H1 (cell line): ENCODE measurements around the gene NTRK1. TPM values are rescaled to one million over a fixed set of nuclear protein-coding genes. Genes with fewer than 3 reads are reported as not detected.

ENCODE experiments used
- CTCF ChIA-PET: fragments of 300-600 bp; sonication (Branson Sonifier 250); formaldehyde crosslinking; loops from one replicate; lab custom pipeline; 2021; ENCODE audit not compliant: partially characterized antibody; lab: Charles Lee
- POLR2A ChIA-PET: fragments of 300-600 bp; sonication (Branson Sonifier 250); formaldehyde crosslinking; loops from one replicate; lab custom pipeline; 2021; ENCODE audit warnings: inconsistent platforms; ENCODE audit not compliant: partially characterized antibody; lab: Charles Lee
- DNase-seq, 2 experiments: peaks; one replicate each; pipeline versions ENCODE4 v3.0.0 to v3.0.0-alpha.2; 2010 to 2022; ENCODE audit warnings: low spot score in 2 of 2, low read depth in 1 of 2, mixed read lengths in 1 of 2
- FAIRE-seq: peaks from 2 replicates; lab custom pipeline; 2011; peaks lifted over from hg19 to GRCh38; lab: Jason Lieb, UNC
- H2AFZ ChIP-seq: 2 replicates; pipeline ENCODE4 v1.8.1; 2012; ENCODE audit warnings: low read length, inconsistent platforms
- H2AK5ac ChIP-seq: 2 replicates; pipeline ENCODE4 v1.6.1; 2013; ENCODE audit warnings: low read depth, low read length
- H2BK120ac ChIP-seq: replicated peaks from 2 replicates; pipeline ENCODE3; 2013; ENCODE audit warnings: low read depth, low read length, inconsistent platforms
- H2BK12ac ChIP-seq: 2 replicates; pipeline ENCODE4 v1.6.1; 2013; ENCODE audit warnings: low read depth, low read length
- H2BK15ac ChIP-seq: 2 replicates; pipeline ENCODE4 v1.6.1; 2013; ENCODE audit warnings: low read length
- H2BK20ac ChIP-seq: 2 replicates; pipeline ENCODE4 v1.6.1; 2013; ENCODE audit warnings: low read length
- H2BK5ac ChIP-seq: 2 replicates; pipeline ENCODE4 v1.6.1; 2013; ENCODE audit warnings: low read depth, low read length
- H3K14ac ChIP-seq: 2 replicates; pipeline ENCODE4 v1.6.1; 2013; ENCODE audit warnings: inconsistent platforms; ENCODE audit not compliant: insufficient read length
- H3K18ac ChIP-seq: 2 replicates; pipeline ENCODE4 v1.6.1; 2013; ENCODE audit warnings: low read length; ENCODE audit errors: extremely low read depth
- H3K23ac ChIP-seq: 2 replicates; pipeline ENCODE4 v1.6.1; 2013; ENCODE audit warnings: inconsistent platforms; ENCODE audit not compliant: insufficient read length
- H3K23me2 ChIP-seq: 2 replicates; pipeline ENCODE4 v1.6.1; 2013; ENCODE audit warnings: low read depth, low read length
- H3K27ac ChIP-seq: 2 replicates; pipeline ENCODE4 v1.6.1; 2011; ENCODE audit warnings: low read depth, low read length, inconsistent platforms
- H3K27me3 ChIP-seq, 4 experiments: replicated peaks in 1 of 4; 1 replicate in 1 of 4; 2 replicates in 3 of 4; pipeline versions ENCODE4 v1.6.1 to v1.8.1; 2011 to 2013; ENCODE audit warnings: low read length in 3 of 4, mild to moderate bottlenecking in 3 of 4, inconsistent platforms in 2 of 4, mixed read lengths in 2 of 4, moderate library complexity in 1 of 4; ENCODE audit not compliant: control insufficient read depth in 3 of 4, insufficient read depth in 3 of 4; ENCODE audit errors: extremely low read depth in 1 of 4
- H3K36me3 ChIP-seq, 4 experiments: 2 replicates each; pipeline versions ENCODE4 v1.6.1 to v1.8.1; 2011 to 2013; ENCODE audit warnings: mild to moderate bottlenecking in 4 of 4, low read length in 3 of 4, moderate library complexity in 2 of 4, control low read depth in 1 of 4, inconsistent platforms in 1 of 4; ENCODE audit not compliant: insufficient read depth in 4 of 4, control insufficient read depth in 2 of 4
- H3K4ac ChIP-seq: replicated peaks from 2 replicates; pipeline ENCODE3; 2013; ENCODE audit warnings: low read length, low read depth, mixed read lengths, inconsistent platforms; ENCODE audit not compliant: insufficient read length
- H3K4me1 ChIP-seq, 4 experiments: replicated peaks in 1 of 4; 1 replicate in 1 of 4; 2 replicates in 3 of 4; pipeline versions ENCODE4 v1.6.1 to v1.8.1; 2011 to 2013; ENCODE audit warnings: low read length in 3 of 4, inconsistent platforms in 2 of 4, mixed read lengths in 1 of 4; ENCODE audit not compliant: insufficient read depth in 4 of 4, control insufficient read depth in 3 of 4
- H3K4me2 ChIP-seq, 2 experiments: 2 replicates each; pipeline versions ENCODE4 v1.6.1 to v1.8.1; 2011 to 2013; ENCODE audit warnings: low read depth in 2 of 2, low read length in 2 of 2, control low read depth in 1 of 2, inconsistent platforms in 1 of 2, mild to moderate bottlenecking in 1 of 2; ENCODE audit not compliant: insufficient read depth in 1 of 2
- H3K4me3 ChIP-seq, 4 experiments: fragments of 200-600, 300-600 bp in 1 of 4; sonication (generic), shearing (Covaris generic), sonication (Bioruptor Twin) in 1 of 4; 2 replicates each; pipeline versions ENCODE4 v1.5.1 to v1.8.1; 2011 to 2016; ENCODE audit warnings: low read length in 4 of 4, low read depth in 3 of 4, control low read depth in 2 of 4, inconsistent platforms in 2 of 4, mild to moderate bottlenecking in 2 of 4, mixed read lengths in 1 of 4, moderate library complexity in 1 of 4; ENCODE audit not compliant: insufficient read depth in 2 of 4; ENCODE audit errors: extremely low read depth in 1 of 4
- H3K56ac ChIP-seq: replicated peaks from 2 replicates; pipeline ENCODE3; 2013; ENCODE audit warnings: low read depth, mild to moderate bottlenecking, mixed read lengths, low read length, inconsistent platforms; ENCODE audit not compliant: insufficient read length
- H3K79me1 ChIP-seq: 2 replicates; pipeline ENCODE4 v1.6.1; 2013; ENCODE audit warnings: low read depth, low read length, control low read depth
- H3K79me2 ChIP-seq, 2 experiments: 2 replicates each; pipeline versions ENCODE4 v1.6.1 to v1.8.1; 2012 to 2013; ENCODE audit warnings: low read length in 2 of 2, mild to moderate bottlenecking in 2 of 2, inconsistent platforms in 1 of 2; ENCODE audit not compliant: insufficient read depth in 2 of 2, control insufficient read depth in 1 of 2
- H3K9ac ChIP-seq, 4 experiments: replicated peaks in 1 of 4; 1 replicate in 1 of 4; 2 replicates in 3 of 4; pipeline versions ENCODE4 v1.6.1 to v1.8.1; 2011 to 2013; ENCODE audit warnings: low read depth in 3 of 4, low read length in 3 of 4, control low read depth in 2 of 4, mild to moderate bottlenecking in 2 of 4, moderate library complexity in 2 of 4, inconsistent platforms in 1 of 4; ENCODE audit errors: extremely low read depth in 1 of 4
- H3K9me3 ChIP-seq, 2 experiments: 2 replicates each; pipeline versions ENCODE4 v1.6.1 to v1.8.1; 2012 to 2013; ENCODE audit warnings: mild to moderate bottlenecking in 2 of 2, moderate library complexity in 2 of 2, control low read depth in 1 of 2, inconsistent platforms in 1 of 2, low read depth in 1 of 2, low read length in 1 of 2, mixed read lengths in 1 of 2; ENCODE audit not compliant: insufficient read depth in 2 of 2
- H4K20me1 ChIP-seq, 2 experiments: replicated peaks in 1 of 2; 2 replicates each; pipeline versions ENCODE3 to v1.8.1; 2011 to 2013; ENCODE audit warnings: inconsistent platforms in 2 of 2, low read length in 2 of 2, mild to moderate bottlenecking in 1 of 2; ENCODE audit not compliant: insufficient read depth in 2 of 2, control insufficient read depth in 1 of 2
- H4K5ac ChIP-seq: 2 replicates; pipeline ENCODE4 v1.6.1; 2013; ENCODE audit warnings: low read length, low read depth, mixed read lengths, inconsistent platforms; ENCODE audit not compliant: insufficient read length
- H4K8ac ChIP-seq: 2 replicates; pipeline ENCODE4 v1.8.0; 2013; ENCODE audit warnings: mild to moderate bottlenecking, moderate library complexity, low read length, inconsistent platforms; ENCODE audit not compliant: insufficient read depth; ENCODE audit errors: extremely low read depth
- H4K91ac ChIP-seq: replicated peaks from 2 replicates; pipeline ENCODE3; 2013; ENCODE audit warnings: low read length, mixed read lengths, inconsistent platforms; ENCODE audit not compliant: insufficient read length
- EP300 ChIP-seq, 2 experiments: IDR thresholded peaks; 1 replicate in 1 of 2; 2 replicates in 1 of 2; pipeline ENCODE4 v1.6.1; 2011 to 2012; ENCODE audit warnings: low read depth in 2 of 2, low read length in 2 of 2, mild to moderate bottlenecking in 2 of 2, borderline replicate concordance in 1 of 2, inconsistent platforms in 1 of 2, moderate library complexity in 1 of 2
- FOSL1 ChIP-seq: IDR thresholded peaks from 2 replicates; pipeline ENCODE4 v1.6.1; 2011; ENCODE audit warnings: mild to moderate bottlenecking, low read depth, low read length, moderate library complexity; ENCODE audit not compliant: insufficient read depth
- KDM5A ChIP-seq: fragments of 200-600 bp; IDR thresholded peaks from 2 replicates; pipeline ENCODE4 v1.7.1; 2012; ENCODE audit warnings: mild to moderate bottlenecking, low read length, inconsistent platforms, mixed read lengths
- SAP30 ChIP-seq: fragments of 300-600 bp; sonication (generic); IDR thresholded peaks from 2 replicates; pipeline ENCODE4 v1.7.1; 2012; ENCODE audit warnings: low read length, moderate library complexity, mild to moderate bottlenecking, inconsistent platforms; ENCODE audit not compliant: insufficient read depth, insufficient replicate concordance
- SUZ12 ChIP-seq: fragments of 200-600 bp; sonication (generic); IDR thresholded peaks from 2 replicates; pipeline ENCODE4 v1.6.1; 2012; ENCODE audit warnings: mild to moderate bottlenecking, inconsistent platforms, low read length, moderate library complexity, mixed read lengths
- TCF12 ChIP-seq: IDR thresholded peaks from 2 replicates; pipeline ENCODE4 v1.6.1; 2011; ENCODE audit warnings: low read depth, mild to moderate bottlenecking, low read length
- WGBS, 2 experiments: shearing (Covaris generic) in 1 of 2; methylation state at CpG; one replicate each; pipeline versions ENCODE4 v1.1.6 to v1.1.7; 2013 to 2015; ENCODE audit warnings: low lambda C conversion rate in 2 of 2, mixed read lengths in 2 of 2, inconsistent platforms in 1 of 2, low coverage in 1 of 2, missing lambda C conversion rate in 1 of 2; ENCODE audit not compliant: insufficient replicate concordance in 2 of 2, insufficient coverage in 1 of 2, insufficient read length in 1 of 2; ENCODE audit errors: extremely low coverage in 1 of 2, missing lambda C conversion rate in 1 of 2; 5-methylcytosine and 5-hydroxymethylcytosine counted together
- polyA plus RNA-seq, 7 experiments: library from polyadenylated mRNA; depleted of rRNA in 3 of 7; stranded (reverse) in 5 of 7; unstranded in 2 of 7; fragments of >200 nt in 5 of 7; fragments of 200-250 nt in 2 of 7; gene quantifications; 1 replicate in 5 of 7; 2 replicates in 1 of 7; 4 replicates in 1 of 7; pipeline versions ENCODE4 v1.2.1 to v1.2.3, GENCODE V29; 2011 to 2013; ENCODE audit warnings: missing spikeins in 2 of 7, mixed read lengths in 2 of 7
- total RNA-seq: library from RNA; stranded (reverse); fragmentation: NEBNext Ultra II Directional; extraction: Animal tissue kit (Norgen Biotek cat#: 25700); gene quantifications from 2 replicates; pipeline ENCODE4 v1.2.1, GENCODE V29; 2021

Gene NTRK1
- total and polyA plus RNA-seq, 2 of the 8 experiments (the other 6 are each of a cell fraction or from before 2014, with no cell fraction given), result 0.12 to 0.24 TPM

- H3K9ac ChIP-seq, result no peak overlapping the region
- H3K36me3 ChIP-seq, result no peaks in the 10 kb centered on the region
- H2BK120ac ChIP-seq, result no peak overlapping the region
- no peak overlapping the region for H4K5ac ChIP-seq
- FAIRE-seq (no peak), DNase-seq (no peak)
- H4K8ac ChIP-seq, result no peak overlapping the region
- peaks cover 0 to 11% (median 5%) of the 10 kb centered on the region in 4 experiments; a peak in 6 of 7 replicates for H3K4me1 ChIP-seq
- H3K9me3 ChIP-seq, result no peaks in the 10 kb centered on the region
- peaks cover 2% of the 10 kb centered on the region; the same call in 1 of the 2 replicates for H3K23me2 ChIP-seq
- no peaks in the 10 kb centered on the region for H3K79me2 ChIP-seq
- no peaks in the 10 kb centered on the region for H3K79me1 ChIP-seq
- H3K23ac ChIP-seq, result no peak overlapping the region
- no peak overlapping the region for H3K4me3 ChIP-seq
- POLR2A ChIA-PET, result interaction anchor here (0.9 to 1.3 kb wide), 4 partner anchors 10 to 122 kb away, joined by 3 to 6 read pairs (median 3); partner anchors contain the start of gene PRCC
- H3K18ac ChIP-seq, result no peak overlapping the region
- no peak overlapping the region for H2BK15ac ChIP-seq
- H2BK20ac ChIP-seq, result no peak overlapping the region
- no peak overlapping the region for H3K4me2 ChIP-seq
- H2BK5ac ChIP-seq, result no peak overlapping the region
- H2AK5ac ChIP-seq, result no peak overlapping the region
- H3K4ac ChIP-seq, result no peak overlapping the region
- CTCF ChIA-PET, result interaction anchor here (1.1 to 31.8 kb wide), 9 partner anchors 13 to 122 kb away, joined by 3 to 491 read pairs (median 4); partner anchors contain the start of genes INSRR and NTRK1
- peaks cover 1 to 46% (median 41%) of the 10 kb centered on the region in 4 experiments for H3K27me3 ChIP-seq
- H3K27ac ChIP-seq, result no peak overlapping the region
- no peak overlapping the region for H3K14ac ChIP-seq
- no peaks in the 10 kb centered on the region for H4K20me1 ChIP-seq
- H4K91ac ChIP-seq, result no peak overlapping the region
- no peak overlapping the region for H2AFZ ChIP-seq
- no peak overlapping the region for H3K56ac ChIP-seq
- no peak overlapping the region for H2BK12ac ChIP-seq
- 76% methylated on average over 4 of the region's 4 CpGs; no CpG with 5 or more reads in 1 of the 2 experiments for WGBS, 2 experiments
- TF ChIP-seq TCF12 (no peak), SAP30 (no peak), SUZ12 (no peak), KDM5A (no peak), FOSL1 (no peak), EP300 (IDR thresholded peaks at IDR 0.05; ENCODE audit: borderline replicate concordance in 1 of 2, low read depth in 2 of 2, low read length in 2 of 2) (no peak)
These were observed 49.5 kb upstream of the NTRK1 start for GRCh38 chr1:156811168-156811567.
